K562 (cell line): Measurements from ENCODE around the gene RCOR2.

Source experiments
- POLR2A ChIP-seq: fragments of 450-650 bp; conservative IDR thresholded peaks from 2 replicates; pipeline ENCODE4 v1.6.1; 2016
- RFX5 ChIP-seq: IDR thresholded peaks from 2 replicates; pipeline ENCODE4 v1.6.1; 2011; ENCODE audit warnings: low read depth, mild to moderate bottlenecking, improper control_type of control experiment, low read length
- ZNF766 ChIP-seq: fragments of 200-800 bp; sonication (Bioruptor generic); conservative IDR thresholded peaks from 2 replicates; pipeline ENCODE4 v1.6.1; 2016; ENCODE audit warnings: missing genetic modification characterization, missing compliant biosample characterization
- TF ChIP-seq, protein P1 (sequence below): fragments of 250-450 bp; sonication (Bioruptor Pico); IDR thresholded peaks from 2 replicates; pipeline ENCODE4 v1.8.0; 2022; ENCODE audit warnings: moderate library complexity, mild to moderate bottlenecking, inconsistent platforms
- TF ChIP-seq, protein P2 (sequence below), 3 experiments: IDR thresholded peaks in 2 of 3; conservative IDR thresholded peaks in 1 of 3; 2 replicates each; pipeline ENCODE4 v1.5.1; 2011 to 2012; ENCODE audit warnings: low read length in 3 of 3, mild to moderate bottlenecking in 3 of 3, control low read depth in 2 of 3, improper control_type of control experiment in 1 of 3, inconsistent platforms in 1 of 3, low read depth in 1 of 3, mixed read lengths in 1 of 3, moderate library complexity in 1 of 3; ENCODE audit not compliant: insufficient read depth in 2 of 3

- TF ChIP-seq, protein P1, sequence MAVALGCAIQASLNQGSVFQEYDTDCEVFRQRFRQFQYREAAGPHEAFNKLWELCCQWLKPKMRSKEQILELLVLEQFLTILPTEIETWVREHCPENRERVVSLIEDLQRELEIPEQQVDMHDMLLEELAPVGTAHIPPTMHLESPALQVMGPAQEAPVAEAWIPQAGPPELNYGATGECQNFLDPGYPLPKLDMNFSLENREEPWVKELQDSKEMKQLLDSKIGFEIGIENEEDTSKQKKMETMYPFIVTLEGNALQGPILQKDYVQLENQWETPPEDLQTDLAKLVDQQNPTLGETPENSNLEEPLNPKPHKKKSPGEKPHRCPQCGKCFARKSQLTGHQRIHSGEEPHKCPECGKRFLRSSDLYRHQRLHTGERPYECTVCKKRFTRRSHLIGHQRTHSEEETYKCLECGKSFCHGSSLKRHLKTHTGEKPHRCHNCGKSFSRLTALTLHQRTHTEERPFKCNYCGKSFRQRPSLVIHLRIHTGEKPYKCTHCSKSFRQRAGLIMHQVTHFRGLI, result no peak
- TF ChIP-seq RFX5 (no peak), ZNF766 (no peak), POLR2A (no peak)
- TF ChIP-seq, protein P2, sequence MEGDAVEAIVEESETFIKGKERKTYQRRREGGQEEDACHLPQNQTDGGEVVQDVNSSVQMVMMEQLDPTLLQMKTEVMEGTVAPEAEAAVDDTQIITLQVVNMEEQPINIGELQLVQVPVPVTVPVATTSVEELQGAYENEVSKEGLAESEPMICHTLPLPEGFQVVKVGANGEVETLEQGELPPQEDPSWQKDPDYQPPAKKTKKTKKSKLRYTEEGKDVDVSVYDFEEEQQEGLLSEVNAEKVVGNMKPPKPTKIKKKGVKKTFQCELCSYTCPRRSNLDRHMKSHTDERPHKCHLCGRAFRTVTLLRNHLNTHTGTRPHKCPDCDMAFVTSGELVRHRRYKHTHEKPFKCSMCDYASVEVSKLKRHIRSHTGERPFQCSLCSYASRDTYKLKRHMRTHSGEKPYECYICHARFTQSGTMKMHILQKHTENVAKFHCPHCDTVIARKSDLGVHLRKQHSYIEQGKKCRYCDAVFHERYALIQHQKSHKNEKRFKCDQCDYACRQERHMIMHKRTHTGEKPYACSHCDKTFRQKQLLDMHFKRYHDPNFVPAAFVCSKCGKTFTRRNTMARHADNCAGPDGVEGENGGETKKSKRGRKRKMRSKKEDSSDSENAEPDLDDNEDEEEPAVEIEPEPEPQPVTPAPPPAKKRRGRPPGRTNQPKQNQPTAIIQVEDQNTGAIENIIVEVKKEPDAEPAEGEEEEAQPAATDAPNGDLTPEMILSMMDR (IDR thresholded peaks at IDR 0.05 in 2 of 3, conservative IDR thresholded peaks at IDR 0.05 in 1 of 3; ENCODE audit: insufficient read depth in 2 of 3, low read depth in 1 of 3, low read length in 3 of 3), result no peak
Observed at GRCh38 chr11:63880403-63880790, 36.6 kb downstream of the RCOR2 start.
